IMR-90 (cell line): ENCODE data around the gene TP53BP1. TPM values are rescaled to one million over a fixed set of nuclear protein-coding genes. Genes with fewer than 3 reads are reported as not detected.

Experiments used
- polyA plus RNA-seq, 3 experiments: library from polyadenylated mRNA; depleted of rRNA; stranded (reverse); fragments of >200 nt; gene quantifications; 2 replicates each; pipeline ENCODE4 v1.2.3, GENCODE V29; 2012; ENCODE audit warnings: low replicate concordance in 1 of 3
- total RNA-seq: library from RNA; depleted of rRNA; stranded (reverse); fragments of >200 nt; gene quantifications from 2 replicates; pipeline ENCODE4 v1.2.3, GENCODE V29; 2012; rRNA removed

Gene TP53BP1
- total and polyA plus RNA-seq, 2 of the 4 experiments (the other 2 are of a cell fraction), result 36.3 to 64.5 TPM

Other genes starting within 250 kb of the TP53BP1 start
- gene TGM5, start 226.2 kb downstream of the TP53BP1 start, total RNA-seq, result not detected in 2 replicates
- gene TGM5, start 226.2 kb downstream of the TP53BP1 start, polyA plus RNA-seq (2012; rRNA removed), result not detected in 2 replicates
- gene TGM7, start 190.9 kb downstream of the TP53BP1 start, total RNA-seq, result not detected in 2 replicates
- gene TGM7, start 190.9 kb downstream of the TP53BP1 start, polyA plus RNA-seq (2012; rRNA removed), result not detected in 2 replicates
- 9.7 and 12.2 TPM in 2 replicates for gene LCMT2, start 162.6 kb downstream of the TP53BP1 start, total RNA-seq
- 5.7 and 5.8 TPM in 2 replicates for gene LCMT2, start 162.6 kb downstream of the TP53BP1 start, polyA plus RNA-seq (2012; rRNA removed)
- 8.6 and 9.4 TPM in 2 replicates for gene ZSCAN29, start 122.1 kb downstream of the TP53BP1 start, total RNA-seq
- gene ZSCAN29, start 122.1 kb downstream of the TP53BP1 start, polyA plus RNA-seq (2012; rRNA removed), result 5.6 and 6.8 TPM in 2 replicates
- 11.9 and 12.7 TPM in 2 replicates for gene TUBGCP4, start 122.1 kb downstream of the TP53BP1 start, total RNA-seq
- 7.7 and 7.9 TPM in 2 replicates for gene TUBGCP4, start 122.1 kb downstream of the TP53BP1 start, polyA plus RNA-seq (2012; rRNA removed)
- gene MAP1A, start 24.5 kb upstream of the TP53BP1 start, total RNA-seq, result 47.2 and 48.2 TPM in 2 replicates
- gene MAP1A, start 24.5 kb upstream of the TP53BP1 start, polyA plus RNA-seq (2012; rRNA removed), result 28.7 and 31.3 TPM in 2 replicates
- gene PPIP5K1, start 97.1 kb upstream of the TP53BP1 start, total RNA-seq, result 10.0 and 12.7 TPM in 2 replicates
- 14.2 and 15.2 TPM in 2 replicates for gene PPIP5K1, start 97.1 kb upstream of the TP53BP1 start, polyA plus RNA-seq (2012; rRNA removed)
- not detected in 2 replicates for gene CKMT1B, start 100.9 kb upstream of the TP53BP1 start, total RNA-seq
- gene CKMT1B, start 100.9 kb upstream of the TP53BP1 start, polyA plus RNA-seq (2012; rRNA removed), result 0.07 TPM in 1 of 2 replicates, not detected in the other
- gene STRC, start 125.6 kb upstream of the TP53BP1 start, total RNA-seq, result not detected in 2 replicates
- gene STRC, start 125.6 kb upstream of the TP53BP1 start, polyA plus RNA-seq (2012; rRNA removed), result 0.20 TPM in 1 of 2 replicates, not detected in the other
- 0.28 and 11.3 TPM in 2 replicates for gene CATSPER2, start 155.7 kb upstream of the TP53BP1 start, total RNA-seq
- 0.41 and 0.85 TPM in 2 replicates for gene CATSPER2, start 155.7 kb upstream of the TP53BP1 start, polyA plus RNA-seq (2012; rRNA removed)
- not detected in 2 replicates for gene CKMT1A, start 200.7 kb upstream of the TP53BP1 start, total RNA-seq
- gene CKMT1A, start 200.7 kb upstream of the TP53BP1 start, polyA plus RNA-seq (2012; rRNA removed), result not detected in 2 replicates